Right lobe of liver (tissue), 6 donors: ENCODE data around the gene KLF15. TPM values are rescaled to one million over a fixed set of nuclear protein-coding genes. Genes with fewer than 3 reads are reported as not detected.

ENCODE experiments used
- ATAC-seq, 4 donors: fragments of 200-7000 bp; cut with Tn5 transposase; one replicate each; pipeline ENCODE4 v1.9.1; 2020; ENCODE audit warnings: mild to moderate bottlenecking in 4 of 4, moderate library complexity in 4 of 4
- DNase-seq, 3 donors: peaks; one replicate each; pipeline ENCODE4 v3.0.0-alpha.2; 2020
- H3K27ac ChIP-seq, 3 donors: fragments of 200-600 bp; one replicate each; pipeline ENCODE4 v1.8.0; 2022
- H3K27me3 ChIP-seq, 2 donors: fragments of 200-600 bp; one replicate each; pipeline ENCODE4 v1.8.0; 2022
- H3K36me3 ChIP-seq, 4 donors: fragments of 200-600 bp; sonication (generic) in 1 of 4; one replicate each; pipeline versions ENCODE4 v1.5.1 to v1.8.0; 2017 to 2022; ENCODE audit warnings: control low read depth in 1 of 4
- H3K4me1 ChIP-seq, 4 donors: fragments of 200-600 bp; sonication (generic) in 1 of 4; one replicate each; pipeline versions ENCODE4 v1.5.1 to v1.8.0; 2017 to 2022; ENCODE audit warnings: control low read depth in 1 of 4
- H3K4me3 ChIP-seq, 3 donors: fragments of 200-600 bp; one replicate each; pipeline ENCODE4 v1.8.0; 2022
- H3K9me3 ChIP-seq, 4 donors: fragments of 200-600 bp; sonication (generic) in 1 of 4; one replicate each; pipeline versions ENCODE4 v1.5.1 to v1.8.0; 2017 to 2022; ENCODE audit warnings: control low read depth in 1 of 4
- POLR2A ChIP-seq: fragments of 450-650 bp; IDR thresholded peaks from one replicate; pipeline ENCODE4 v1.6.1; 2017; ENCODE audit warnings: antibody characterized with exemption, mild to moderate bottlenecking
- WGBS: methylation state at CpG from one replicate; pipeline ENCODE4 v1.1.6; 2018; ENCODE audit warnings: low coverage, low lambda C conversion rate; ENCODE audit not compliant: insufficient coverage; ENCODE audit errors: missing lambda C conversion rate; 5-methylcytosine and 5-hydroxymethylcytosine counted together
- intact Hi-C, 2 donors: fragments of 100-400 bp; cut with DNase I; formaldehyde crosslinking; loops; one replicate each; pipeline versions ENCODE4 v1.11.2 to v1.14.1; 2022
- total RNA-seq, 6 experiments: library from RNA; depleted of rRNA in 2 of 6; stranded (reverse); fragments of >200 nt in 2 of 6; fragmentation: NEBNext Ultra II Directional in 3 of 6; extraction: Animal tissue kit (Norgen Biotek cat#: 25700) in 3 of 6; gene quantifications; one replicate each; pipeline versions ENCODE4 v1.1.0 to v1.2.4, GENCODE V29; 2016 to 2023
- TF ChIP-seq, protein P1 (sequence below), 4 donors: fragments of 200-600 bp in 3 of 4; fragments of 450-650 bp in 1 of 4; IDR thresholded peaks; one replicate each; pipeline versions ENCODE4 v1.5.1 to v1.8.0; 2016 to 2022; ENCODE audit warnings: antibody characterized with exemption in 4 of 4, mild to moderate bottlenecking in 2 of 4
- donor health status: DM: no; HTN: yes; CAD: no.
- donor health status: DM: no; HTN: no; CAD: no.
- donor health status: DM: no; HTN: no; CAD: no.
- donor health status: DM: no; HTN: yes; CAD: no.
- donor health status: DM: no; HTN: yes; CAD: no.

Gene KLF15
- total RNA-seq, 6 experiments from 2014 or later = 14.4 to 112 (median 89.3) TPM

- peaks cover 0 to 60% (median 21%) of the 10 kb centered on the region in 4 donors for H3K4me1 ChIP-seq
- ATAC-seq = no peak
- DNase-seq = peak; percentile 16 to 49 (median 46)
Observed at GRCh38 chr3:126350502-126351085, 6.6 kb downstream of the KLF15 start.

DNA sequence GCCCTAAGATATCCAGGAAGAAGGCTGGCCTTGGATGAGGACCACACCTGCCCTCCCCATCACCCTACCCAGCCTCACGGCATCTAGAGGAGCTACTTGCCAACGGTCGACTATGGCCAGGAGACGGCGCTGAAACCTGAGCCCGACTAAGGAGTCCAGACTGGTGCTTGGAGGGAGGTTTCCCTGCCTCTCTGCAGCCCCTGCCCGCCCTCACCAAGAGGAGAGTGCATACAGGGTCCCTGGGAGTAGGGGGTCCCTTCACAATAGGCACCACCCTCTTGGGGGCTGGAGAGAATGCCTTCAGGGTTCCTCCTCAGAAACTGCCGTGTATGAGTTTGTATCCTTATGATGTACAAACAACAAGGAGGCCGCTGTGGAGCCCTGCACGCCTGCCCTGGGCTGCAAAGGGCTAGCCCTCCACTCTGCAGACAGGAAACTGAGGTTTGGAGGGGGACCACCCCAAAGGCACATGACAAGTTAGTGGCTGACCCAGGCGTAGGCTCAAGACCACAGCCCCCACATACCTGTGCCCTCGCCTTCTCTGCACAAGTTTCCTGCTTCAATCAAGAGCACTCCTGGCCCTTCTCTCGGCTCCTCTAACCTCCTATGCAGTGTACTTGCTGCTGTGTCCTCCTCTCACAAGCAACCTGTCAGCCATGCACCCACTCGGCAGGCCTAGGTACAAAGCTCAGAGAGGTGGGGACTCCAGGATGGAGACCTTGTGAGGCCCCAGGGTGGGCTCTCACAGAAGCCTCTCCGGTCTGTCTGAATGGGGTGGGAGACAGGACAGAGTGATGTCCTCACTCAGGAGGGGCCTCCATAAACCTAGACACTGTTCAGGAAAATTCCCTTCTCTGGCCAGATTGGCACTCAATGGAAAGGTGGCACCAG lies 7.4 kb downstream of the KLF15 start:
- H3K27me3 ChIP-seq = no peaks in the 10 kb centered on the region
- H3K9me3 ChIP-seq = no peaks in the 10 kb centered on the region
- DNase-seq (peak; percentile 18 to 53 (median 48)), ATAC-seq (no peak)
- WGBS = 29% methylated on average over 7 of the region's 15 CpGs
- peaks cover 0 to 60% (median 21%) of the 10 kb centered on the region in 4 donors for H3K4me1 ChIP-seq
- H3K27ac ChIP-seq = peak overlapping the region in 2 of 3 donors; percentile 97
- H3K36me3 ChIP-seq = peaks cover 0 to 48% (median 21%) of the 10 kb centered on the region in 4 donors
- peak overlapping the region; percentile 32 to 78 (median 73) for H3K4me3 ChIP-seq
- TF ChIP-seq, protein P1, sequence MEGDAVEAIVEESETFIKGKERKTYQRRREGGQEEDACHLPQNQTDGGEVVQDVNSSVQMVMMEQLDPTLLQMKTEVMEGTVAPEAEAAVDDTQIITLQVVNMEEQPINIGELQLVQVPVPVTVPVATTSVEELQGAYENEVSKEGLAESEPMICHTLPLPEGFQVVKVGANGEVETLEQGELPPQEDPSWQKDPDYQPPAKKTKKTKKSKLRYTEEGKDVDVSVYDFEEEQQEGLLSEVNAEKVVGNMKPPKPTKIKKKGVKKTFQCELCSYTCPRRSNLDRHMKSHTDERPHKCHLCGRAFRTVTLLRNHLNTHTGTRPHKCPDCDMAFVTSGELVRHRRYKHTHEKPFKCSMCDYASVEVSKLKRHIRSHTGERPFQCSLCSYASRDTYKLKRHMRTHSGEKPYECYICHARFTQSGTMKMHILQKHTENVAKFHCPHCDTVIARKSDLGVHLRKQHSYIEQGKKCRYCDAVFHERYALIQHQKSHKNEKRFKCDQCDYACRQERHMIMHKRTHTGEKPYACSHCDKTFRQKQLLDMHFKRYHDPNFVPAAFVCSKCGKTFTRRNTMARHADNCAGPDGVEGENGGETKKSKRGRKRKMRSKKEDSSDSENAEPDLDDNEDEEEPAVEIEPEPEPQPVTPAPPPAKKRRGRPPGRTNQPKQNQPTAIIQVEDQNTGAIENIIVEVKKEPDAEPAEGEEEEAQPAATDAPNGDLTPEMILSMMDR (IDR thresholded peaks at IDR 0.05) = peak in 1 of 4 donors; percentile 8
- TF ChIP-seq POLR2A = no peak
- intact Hi-C loops = loop anchor here (5.0 to 10.0 kb wide), 2 partner anchors 85 to 88 kb away; no protein-coding TSS in a partner anchor

More at GRCh38 chr3:126350502-126351085, 6.6 kb downstream of the KLF15 start:
- intact Hi-C loops = loop anchor here in 1 of 2 donors (5.0 kb wide), 1 partner anchor 88 kb away; no protein-coding TSS in a partner anchor
- WGBS = 13% methylated on average over 4 of the region's 9 CpGs
- Histone ChIP-seq H3K4me3 (peak overlapping the region; percentile 32 to 78 (median 73)), H3K9me3 (no peaks in the 10 kb centered on the region), H3K27me3 (no peaks in the 10 kb centered on the region), H3K36me3 (peaks cover 0 to 48% (median 21%) of the 10 kb centered on the region in 4 donors), H3K27ac (peak overlapping the region in 2 of 3 donors; percentile 97)
- TF ChIP-seq POLR2A = no peak
- TF ChIP-seq, protein P1 (IDR thresholded peaks at IDR 0.05) = no peak

GRCh38 chr3:126349071-126349470 lies 8.1 kb downstream of the KLF15 start:
- Histone ChIP-seq H3K9me3 (no peaks in the 10 kb centered on the region), H3K4me1 (peaks cover 0 to 59% (median 21%) of the 10 kb centered on the region in 4 donors), H3K27ac (peak overlapping the region in 2 of 3 donors; percentile 97), H3K27me3 (no peaks in the 10 kb centered on the region), H3K4me3 (peak overlapping the region in 1 of 3 donors; percentile 78), H3K36me3 (peaks cover 0 to 48% (median 21%) of the 10 kb centered on the region in 4 donors)
- intact Hi-C loops = loop anchor here in 1 of 2 donors (10.0 kb wide), 1 partner anchor 84 kb away; no protein-coding TSS in a partner anchor
- DNase-seq (peak in 2 of 3 donors; percentile 45 to 55), ATAC-seq (no peak)
- no peak for TF ChIP-seq POLR2A
- TF ChIP-seq, protein P1 (IDR thresholded peaks at IDR 0.05) = no peak
- WGBS = 60% methylated on average over 1 of the region's 6 CpGs

- intact Hi-C loops = loop anchor here in 1 of 2 donors (10.0 kb wide), 1 partner anchor 84 kb away; no protein-coding TSS in a partner anchor
- peak overlapping the region in 2 of 3 donors; percentile 97 for H3K27ac ChIP-seq
- TF ChIP-seq POLR2A = no peak
- TF ChIP-seq, protein P1 (IDR thresholded peaks at IDR 0.05) = peak in 2 of 4 donors; percentile 9 to 18
- H3K36me3 ChIP-seq = peaks cover 0 to 48% (median 21%) of the 10 kb centered on the region in 4 donors
- 67% methylated on average over 7 of the region's 12 CpGs for WGBS
- H3K9me3 ChIP-seq = no peaks in the 10 kb centered on the region
- no peak overlapping the region for H3K4me3 ChIP-seq
- no peaks in the 10 kb centered on the region for H3K27me3 ChIP-seq
- peaks cover 0 to 64% (median 24%) of the 10 kb centered on the region in 4 donors for H3K4me1 ChIP-seq
- no peak for DNase-seq
- ATAC-seq = no peak
Observed at GRCh38 chr3:126348308-126348920, 8.8 kb downstream of the KLF15 start.
